ENCODE data around the gene TRNAU1AP. TPM values are rescaled to one million over a fixed set of nuclear protein-coding genes. Genes with fewer than 3 reads are reported as not detected.

The TRNAU1AP gene
- total and polyA plus RNA-seq, 11 donors: 7.9 to 26.6 (median 15.5) TPM

GRCh38 chr1:28564310-28564709 lies 11.4 kb downstream of the TRNAU1AP start:
- no peak overlapping the region for H3K27ac ChIP-seq
- ATAC-seq (no peak), DNase-seq (no peak)
- H3K4me1 ChIP-seq: no peaks in the 10 kb centered on the region
- H3K4me3 ChIP-seq: no peak overlapping the region
- H3K9me3 ChIP-seq: no peaks in the 10 kb centered on the region
- H3K36me3 ChIP-seq: peaks cover 2 to 100% (median 100%) of the 10 kb centered on the region in 9 donors
- H3K27me3 ChIP-seq: no peaks in the 10 kb centered on the region
- intact Hi-C loops (cut with DNase I): no loop called here
- TF ChIP-seq CTCF (IDR thresholded peaks at IDR 0.05): no peak
- no peak for TF ChIP-seq POLR2A (IDR thresholded peaks at IDR 0.05)

DNA sequence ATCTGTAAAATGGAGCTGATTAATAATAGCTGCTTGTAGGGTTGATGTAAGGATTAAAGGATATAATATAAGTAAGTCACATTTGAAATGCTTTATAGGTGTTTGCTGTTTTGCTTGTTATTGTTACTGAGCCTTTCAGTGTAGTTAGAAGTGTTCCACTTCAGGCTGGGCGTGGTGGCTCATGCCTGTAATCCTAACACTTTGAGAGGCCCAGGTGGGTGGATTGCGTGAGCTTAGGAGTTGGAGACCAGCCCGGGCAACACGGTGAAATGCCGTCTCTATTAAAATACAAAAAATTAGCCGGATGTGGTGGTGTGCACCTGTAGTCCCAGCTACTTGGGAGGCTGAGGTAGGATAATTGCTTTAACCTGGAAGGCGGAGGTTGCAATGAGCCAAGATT lies 12.2 kb downstream of the TRNAU1AP start:
- H3K4me3 ChIP-seq: no peak overlapping the region
- ATAC-seq (no peak), DNase-seq (no peak)
- no peak for TF ChIP-seq CTCF (IDR thresholded peaks at IDR 0.05)
- no peak for TF ChIP-seq POLR2A (IDR thresholded peaks at IDR 0.05)
- H3K27ac ChIP-seq: no peak overlapping the region
- intact Hi-C loops (cut with DNase I): no loop called here
- H3K36me3 ChIP-seq: peaks cover 2 to 99% (median 97%) of the 10 kb centered on the region in 9 donors
- H3K27me3 ChIP-seq: no peaks in the 10 kb centered on the region
- H3K9me3 ChIP-seq: no peaks in the 10 kb centered on the region
- H3K4me1 ChIP-seq: no peaks in the 10 kb centered on the region
- 91 to 99% (median 96%) methylated on average over 7 of the region's 7 CpGs for WGBS, 4 donors

- no peak for ATAC-seq
- WGBS, 4 donors: 96 to 98% (median 97%) methylated on average over 6 of the region's 6 CpGs
- Histone ChIP-seq H3K36me3 (peaks cover 2 to 99% (median 97%) of the 10 kb centered on the region in 9 donors), H3K27ac (no peak overlapping the region), H3K27me3 (no peaks in the 10 kb centered on the region), H3K4me1 (no peaks in the 10 kb centered on the region), H3K9me3 (no peaks in the 10 kb centered on the region), H3K4me3 (no peak overlapping the region)
- intact Hi-C loops (cut with DNase I): no loop called here
- no peak for DNase-seq
- TF ChIP-seq CTCF (IDR thresholded peaks at IDR 0.05) (no peak), POLR2A (IDR thresholded peaks at IDR 0.05) (no peak)
These were observed 12.8 kb downstream of the TRNAU1AP start for GRCh38 chr1:28565726-28566125.

DNA sequence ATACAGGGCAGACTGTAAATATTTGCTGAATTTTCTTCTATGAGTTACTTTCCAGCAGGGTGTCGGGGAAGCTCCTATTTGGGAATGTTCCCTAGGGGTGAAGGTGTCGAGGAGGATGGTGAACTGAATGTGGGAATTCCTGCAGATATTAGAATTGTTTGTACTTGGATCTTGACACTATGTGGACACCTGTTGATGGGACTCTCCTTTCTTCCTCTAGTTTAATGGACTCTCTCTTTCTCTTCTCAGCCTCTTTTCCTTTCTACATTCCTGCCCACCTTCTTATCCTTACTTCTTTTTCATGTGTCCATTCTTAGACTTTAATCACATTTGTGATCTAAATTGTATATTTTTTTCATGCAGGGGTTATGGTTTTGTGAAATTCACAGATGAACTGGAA lies 14.0 kb downstream of the TRNAU1AP start:
- Histone ChIP-seq H3K27me3 (no peaks in the 10 kb centered on the region), H3K4me1 (no peaks in the 10 kb centered on the region), H3K9me3 (no peaks in the 10 kb centered on the region), H3K27ac (no peak overlapping the region), H3K4me3 (no peak overlapping the region), H3K36me3 (peaks cover 2 to 99% (median 97%) of the 10 kb centered on the region in 9 donors)
- 86 to 92% (median 89%) methylated on average over 2 of the region's 2 CpGs for WGBS, 4 donors
- intact Hi-C loops (cut with DNase I): no loop called here
- TF ChIP-seq POLR2A (IDR thresholded peaks at IDR 0.05): no peak
- no peak for TF ChIP-seq CTCF (IDR thresholded peaks at IDR 0.05)
- DNase-seq: no peak
- no peak for ATAC-seq
